Smooth muscle cell (in vitro differentiated cells): Measurements from ENCODE around the gene HAO1. TPM values are rescaled to one million over a fixed set of nuclear protein-coding genes. Genes with fewer than 3 reads are reported as not detected.

Source experiments
- DNase-seq: peaks from one replicate; lab custom pipeline; 2025; ENCODE audit not compliant: unreplicated experiment; lab: John Stamatoyannopoulos, UW
- H2AFZ ChIP-seq: fragments of 200-600 bp; sonication (generic); 2 replicates; pipeline ENCODE4 v1.6.0; 2016; ENCODE audit warnings: antibody characterized with exemption, low read depth, mild to moderate bottlenecking
- H3F3A ChIP-seq: fragments of 200-600 bp; sonication (generic); 2 replicates; pipeline ENCODE4 v1.6.0; 2017; ENCODE audit warnings: antibody characterized with exemption, low read depth
- H3K27ac ChIP-seq: fragments of 200-600 bp; sonication (generic); 2 replicates; pipeline ENCODE4 v1.5.1; 2016; ENCODE audit warnings: low read depth, mild to moderate bottlenecking
- H3K27me3 ChIP-seq: fragments of 200-600 bp; sonication (generic); 2 replicates; pipeline ENCODE4 v1.6.1; 2016; ENCODE audit warnings: low read depth, mild to moderate bottlenecking
- H3K36me3 ChIP-seq: fragments of 200-600 bp; sonication (generic); 2 replicates; pipeline ENCODE4 v1.5.1; 2016; ENCODE audit warnings: low read depth
- H3K4me1 ChIP-seq: fragments of 200-600 bp; sonication (generic); 2 replicates; pipeline ENCODE4 v1.5.1; 2016; ENCODE audit warnings: low read depth
- H3K4me2 ChIP-seq: fragments of 200-600 bp; sonication (generic); 2 replicates; pipeline ENCODE4 v1.6.0; 2016; ENCODE audit warnings: mild to moderate bottlenecking
- H3K4me3 ChIP-seq: fragments of 200-600 bp; sonication (generic); 2 replicates; pipeline ENCODE4 v1.5.1; 2016; ENCODE audit warnings: mild to moderate bottlenecking
- H3K79me2 ChIP-seq: fragments of 200-600 bp; sonication (generic); 2 replicates; pipeline ENCODE4 v1.6.0; 2016; ENCODE audit warnings: low read depth, mild to moderate bottlenecking
- H3K9ac ChIP-seq: fragments of 200-600 bp; sonication (generic); 2 replicates; pipeline ENCODE4 v1.6.0; 2016; ENCODE audit warnings: low read depth
- H3K9me3 ChIP-seq: fragments of 200-600 bp; sonication (generic); replicated peaks from 2 replicates; pipeline ENCODE4 v1.5.1; 2016; ENCODE audit warnings: low read depth
- H4K20me1 ChIP-seq: fragments of 200-600 bp; sonication (generic); 2 replicates; pipeline ENCODE4 v1.6.0; 2016; ENCODE audit warnings: low read depth
- WGBS: methylation state at CpG from one replicate; pipeline ENCODE4 v1.1.7; 2016; ENCODE audit warnings: low lambda C conversion rate; 5-methylcytosine and 5-hydroxymethylcytosine counted together
- polyA plus RNA-seq: library from polyadenylated mRNA; unstranded; fragments of >200 nt; fragmentation: Nextera tagmentation; extraction: Ambion mirVana; gene quantifications from 2 replicates; pipeline ENCODE4 v1.2.1, GENCODE V29; 2016
- total RNA-seq: library from RNA; depleted of rRNA; stranded (reverse); fragments of >200 nt; gene quantifications from 2 replicates; pipeline ENCODE4 v1.2.3, GENCODE V29; 2014
- TF ChIP-seq, protein P1 (sequence below): fragments of 200-600 bp; sonication (generic); IDR thresholded peaks from 2 replicates; pipeline ENCODE4 v1.5.1; 2017; ENCODE audit warnings: borderline replicate concordance, mild to moderate bottlenecking, antibody characterized with exemption; ENCODE audit not compliant: insufficient read depth, poor library complexity, severe bottlenecking

The HAO1 gene
- total and polyA plus RNA-seq, 2 experiments from 2014 or later, result not detected

DNA sequence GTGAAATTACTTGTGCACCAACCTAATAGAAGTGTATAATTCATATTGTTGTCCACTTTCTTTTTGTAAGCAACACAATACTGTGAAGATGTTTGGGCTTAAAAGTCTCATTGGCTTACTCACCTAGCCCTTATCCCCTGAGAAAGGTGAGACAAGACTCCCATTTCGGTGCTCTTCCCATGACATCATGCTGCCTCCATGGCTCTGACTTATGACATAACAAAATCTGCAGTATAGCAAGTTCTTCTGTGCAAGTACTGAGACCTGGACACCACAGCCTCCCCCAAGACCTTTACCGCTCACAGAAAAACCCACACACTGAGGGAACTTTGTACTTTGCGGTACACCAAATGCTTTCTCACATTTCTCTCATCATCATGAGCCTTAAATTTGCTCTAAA is 50.5 kb downstream of the HAO1 start:
- Histone ChIP-seq H3K4me3 (no peak overlapping the region), H3K9ac (no peak overlapping the region), H3F3A (no peaks in the 10 kb centered on the region), H3K79me2 (no peaks in the 10 kb centered on the region), H3K27ac (no peak overlapping the region), H3K4me1 (no peaks in the 10 kb centered on the region), H3K36me3 (no peaks in the 10 kb centered on the region), H2AFZ (no peak overlapping the region), H3K4me2 (no peak overlapping the region), H3K27me3 (no peaks in the 10 kb centered on the region), H4K20me1 (no peaks in the 10 kb centered on the region), H3K9me3 (no peaks in the 10 kb centered on the region)
- DNase-seq, result no peak
- WGBS, result 96% methylated on average over 3 of the region's 3 CpGs
- TF ChIP-seq, protein P1, sequence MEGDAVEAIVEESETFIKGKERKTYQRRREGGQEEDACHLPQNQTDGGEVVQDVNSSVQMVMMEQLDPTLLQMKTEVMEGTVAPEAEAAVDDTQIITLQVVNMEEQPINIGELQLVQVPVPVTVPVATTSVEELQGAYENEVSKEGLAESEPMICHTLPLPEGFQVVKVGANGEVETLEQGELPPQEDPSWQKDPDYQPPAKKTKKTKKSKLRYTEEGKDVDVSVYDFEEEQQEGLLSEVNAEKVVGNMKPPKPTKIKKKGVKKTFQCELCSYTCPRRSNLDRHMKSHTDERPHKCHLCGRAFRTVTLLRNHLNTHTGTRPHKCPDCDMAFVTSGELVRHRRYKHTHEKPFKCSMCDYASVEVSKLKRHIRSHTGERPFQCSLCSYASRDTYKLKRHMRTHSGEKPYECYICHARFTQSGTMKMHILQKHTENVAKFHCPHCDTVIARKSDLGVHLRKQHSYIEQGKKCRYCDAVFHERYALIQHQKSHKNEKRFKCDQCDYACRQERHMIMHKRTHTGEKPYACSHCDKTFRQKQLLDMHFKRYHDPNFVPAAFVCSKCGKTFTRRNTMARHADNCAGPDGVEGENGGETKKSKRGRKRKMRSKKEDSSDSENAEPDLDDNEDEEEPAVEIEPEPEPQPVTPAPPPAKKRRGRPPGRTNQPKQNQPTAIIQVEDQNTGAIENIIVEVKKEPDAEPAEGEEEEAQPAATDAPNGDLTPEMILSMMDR, result no peak

DNA sequence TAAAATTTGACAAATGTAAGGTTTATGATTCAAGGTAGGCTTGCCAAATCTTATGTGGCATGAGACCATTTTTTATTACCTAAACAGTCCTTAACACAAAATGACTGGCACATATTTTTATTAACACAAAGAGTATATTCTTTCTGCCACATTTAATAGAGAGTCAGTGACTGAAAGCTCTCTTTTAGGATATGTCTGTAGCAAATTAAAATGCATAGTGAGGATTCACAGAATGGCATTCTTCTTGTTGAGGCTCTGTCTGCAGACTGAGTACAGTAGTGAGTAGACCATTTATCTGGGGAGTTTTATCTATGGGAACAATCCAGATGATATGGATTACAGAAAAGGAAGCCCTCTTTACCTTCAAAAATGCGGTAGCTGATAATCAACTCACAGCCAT is 56.5 kb downstream of the HAO1 start:
- Histone ChIP-seq H3K27me3 (no peaks in the 10 kb centered on the region), H3K27ac (no peak overlapping the region), H4K20me1 (no peaks in the 10 kb centered on the region), H3K9me3 (no peaks in the 10 kb centered on the region), H3K36me3 (no peaks in the 10 kb centered on the region), H3K4me1 (peaks cover 8% of the 10 kb centered on the region), H3F3A (no peaks in the 10 kb centered on the region), H3K4me3 (no peak overlapping the region), H3K79me2 (no peaks in the 10 kb centered on the region), H3K9ac (no peak overlapping the region), H3K4me2 (no peak overlapping the region), H2AFZ (no peak overlapping the region)
- DNase-seq, result no peak
- WGBS, result 96% methylated on average over 1 of the region's 1 CpG
- TF ChIP-seq, protein P1, result no peak

DNA sequence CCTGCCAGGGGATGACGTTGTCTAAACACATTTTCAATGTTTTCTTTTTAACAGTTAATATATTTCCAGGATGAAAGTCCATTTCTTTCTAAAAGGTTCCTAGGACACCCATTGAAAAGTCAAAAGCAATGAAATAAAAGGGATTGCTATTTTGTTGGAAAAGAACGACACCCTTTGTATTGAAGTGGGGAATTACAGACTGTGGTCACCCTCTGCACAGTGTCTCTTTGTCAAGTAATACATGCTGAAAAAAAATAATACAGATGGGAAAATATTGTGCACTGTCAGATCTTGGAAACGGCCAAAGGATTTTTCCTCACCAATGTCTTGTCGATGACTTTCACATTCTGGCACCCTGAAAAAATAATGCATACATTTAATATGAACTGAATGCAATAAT is 56.9 kb downstream of the HAO1 start:
- WGBS, result 92% methylated on average over 4 of the region's 4 CpGs
- H2AFZ ChIP-seq, result no peak overlapping the region
- TF ChIP-seq, protein P1, result no peak
- H3F3A ChIP-seq, result no peaks in the 10 kb centered on the region
- no peak for DNase-seq
- no peak overlapping the region for H3K9ac ChIP-seq
- no peaks in the 10 kb centered on the region for H3K36me3 ChIP-seq
- no peaks in the 10 kb centered on the region for H3K9me3 ChIP-seq
- H3K4me3 ChIP-seq, result no peak overlapping the region
- H4K20me1 ChIP-seq, result no peaks in the 10 kb centered on the region
- peaks cover 8% of the 10 kb centered on the region for H3K4me1 ChIP-seq
- H3K27ac ChIP-seq, result no peak overlapping the region
- H3K27me3 ChIP-seq, result no peaks in the 10 kb centered on the region
- no peaks in the 10 kb centered on the region for H3K79me2 ChIP-seq
- H3K4me2 ChIP-seq, result no peak overlapping the region

DNA sequence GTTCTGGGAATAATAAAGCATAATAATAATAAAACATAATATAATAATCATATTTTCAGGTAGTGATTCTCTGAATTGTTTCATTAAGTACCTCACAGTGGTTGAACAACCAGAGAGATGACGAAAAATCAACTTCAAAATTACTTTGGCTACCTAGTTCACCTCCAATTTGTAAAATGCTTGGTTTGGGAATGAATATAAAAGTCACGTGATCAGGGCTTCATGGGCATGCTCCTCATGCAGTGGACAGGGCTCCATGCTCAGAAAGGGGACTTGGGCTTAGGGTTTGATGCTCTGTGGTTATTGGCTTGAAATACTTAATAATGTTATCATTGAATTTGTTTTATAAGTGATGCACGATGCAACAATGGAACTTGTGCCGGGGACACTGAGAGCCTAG is 58.2 kb downstream of the HAO1 start:
- H3K27me3 ChIP-seq, result no peaks in the 10 kb centered on the region
- no peaks in the 10 kb centered on the region for H3K79me2 ChIP-seq
- H3K9ac ChIP-seq, result no peak overlapping the region
- no peak overlapping the region for H2AFZ ChIP-seq
- no peaks in the 10 kb centered on the region for H3F3A ChIP-seq
- no peaks in the 10 kb centered on the region for H4K20me1 ChIP-seq
- TF ChIP-seq, protein P1, result no peak
- no peak overlapping the region for H3K4me3 ChIP-seq
- DNase-seq, result no peak
- 92% methylated on average over 4 of the region's 4 CpGs for WGBS
- H3K27ac ChIP-seq, result no peak overlapping the region
- H3K36me3 ChIP-seq, result no peaks in the 10 kb centered on the region
- no peaks in the 10 kb centered on the region for H3K9me3 ChIP-seq
- H3K4me1 ChIP-seq, result peaks cover 8% of the 10 kb centered on the region
- no peak overlapping the region for H3K4me2 ChIP-seq
